Activated CD4-positive, alpha-beta memory T cell treated with anti-CD3 and anti-CD28 coated beads for 36 hours (primary cell): ENCODE data around the gene SPPL3. TPM values are rescaled to one million over a fixed set of nuclear protein-coding genes. Genes with fewer than 3 reads are reported as not detected.
"Not testable (repeated sequence)": the region's sequence is repeated elsewhere in the genome, so short reads cannot be mapped to it uniquely, and the experiment has no call there.

Experiments used
- CTCF ChIA-PET: fragments of 350-600 bp; sonication (Branson Sonifier 250); formaldehyde crosslinking; loops from one replicate; lab custom pipeline; 2021; ENCODE audit warnings: antibody characterized with exemption, inconsistent platforms; lab: Charles Lee
- POLR2A ChIA-PET: fragments of 350-600 bp; sonication (Branson Sonifier 250); formaldehyde crosslinking; loops from one replicate; lab custom pipeline; 2021; ENCODE audit warnings: antibody characterized with exemption; lab: Charles Lee
- DNase-seq: peaks from one replicate; pipeline ENCODE4 v3.0.0-alpha.2; 2020
- H3K27ac Mint-ChIP-seq: one replicate; pipeline ENCODE4 v1.8.0; 2021; ENCODE audit warnings: mixed read lengths
- H3K27me3 Mint-ChIP-seq: one replicate; pipeline ENCODE4 v1.8.0; 2021; ENCODE audit warnings: mixed read lengths
- H3K36me3 Mint-ChIP-seq: one replicate; pipeline ENCODE4 v1.8.0; 2021; ENCODE audit warnings: mixed read lengths
- H3K4me1 Mint-ChIP-seq: one replicate; pipeline ENCODE4 v1.8.0; 2021; ENCODE audit warnings: low read depth, mixed read lengths
- H3K4me3 Mint-ChIP-seq: one replicate; pipeline ENCODE4 v1.8.0; 2021; ENCODE audit warnings: mild to moderate bottlenecking, mixed read lengths
- H3K9me3 Mint-ChIP-seq: one replicate; pipeline ENCODE4 v1.8.0; 2021; ENCODE audit warnings: mixed read lengths
- intact Hi-C: fragments of 100-400 bp; cut with micrococcal nuclease; formaldehyde crosslinking; loops from one replicate; pipeline ENCODE4 v1.15.1; 2023
- total RNA-seq, 2 experiments: library from RNA; stranded (reverse); gene quantifications; one replicate each; pipeline ENCODE4 v1.2.3, GENCODE V29; 2021

Gene SPPL3
- total RNA-seq, 2 experiments from 2014 or later, result 24.3 to 26.7 TPM

- H3K27me3 Mint-ChIP-seq, result peaks cover 2% of the 10 kb centered on the region
- H3K27ac Mint-ChIP-seq, result no peak overlapping the region
- H3K36me3 Mint-ChIP-seq, result no peaks in the 10 kb centered on the region
- DNase-seq, result peak; percentile 15
- H3K4me3 Mint-ChIP-seq, result no peak overlapping the region
- ChIA-PET POLR2A (no interaction called here), CTCF (no interaction called here)
- intact Hi-C loops, result no loop called here
- H3K9me3 Mint-ChIP-seq, result peaks cover 20% of the 10 kb centered on the region
- H3K4me1 Mint-ChIP-seq, result no peaks in the 10 kb centered on the region
Measured at GRCh38 chr12:120916561-120916960, 12.4 kb upstream of the SPPL3 start.

DNA sequence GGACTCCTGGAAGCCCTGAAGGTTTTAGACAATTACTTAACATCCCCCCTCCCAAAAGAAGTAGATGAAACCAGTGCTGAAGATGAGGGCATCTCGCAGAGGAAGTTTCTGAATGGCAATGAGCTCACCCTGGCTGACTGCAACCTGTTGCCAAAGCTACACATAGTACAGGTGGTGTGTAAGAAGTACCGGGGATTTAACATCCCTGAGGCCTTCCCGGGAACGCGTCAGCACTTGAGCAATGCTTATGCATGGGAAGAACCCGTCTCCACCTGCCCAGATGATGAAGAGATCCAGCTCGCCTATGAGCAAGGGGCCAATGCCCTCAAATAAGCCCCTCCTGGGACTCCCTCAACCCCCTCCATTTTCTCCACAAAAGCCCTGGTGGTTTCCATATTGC, 10.6 kb upstream of the SPPL3 start:
- no peaks in the 10 kb centered on the region for H3K36me3 Mint-ChIP-seq
- H3K9me3 Mint-ChIP-seq, result peaks cover 20% of the 10 kb centered on the region
- ChIA-PET CTCF (no interaction called here), POLR2A (no interaction called here)
- no peak for DNase-seq
- no peak overlapping the region for H3K27ac Mint-ChIP-seq
- H3K4me3 Mint-ChIP-seq, result no peak overlapping the region
- H3K27me3 Mint-ChIP-seq, result peaks cover 2% of the 10 kb centered on the region
- H3K4me1 Mint-ChIP-seq, result peaks cover 2% of the 10 kb centered on the region
- intact Hi-C loops, result no loop called here

DNA sequence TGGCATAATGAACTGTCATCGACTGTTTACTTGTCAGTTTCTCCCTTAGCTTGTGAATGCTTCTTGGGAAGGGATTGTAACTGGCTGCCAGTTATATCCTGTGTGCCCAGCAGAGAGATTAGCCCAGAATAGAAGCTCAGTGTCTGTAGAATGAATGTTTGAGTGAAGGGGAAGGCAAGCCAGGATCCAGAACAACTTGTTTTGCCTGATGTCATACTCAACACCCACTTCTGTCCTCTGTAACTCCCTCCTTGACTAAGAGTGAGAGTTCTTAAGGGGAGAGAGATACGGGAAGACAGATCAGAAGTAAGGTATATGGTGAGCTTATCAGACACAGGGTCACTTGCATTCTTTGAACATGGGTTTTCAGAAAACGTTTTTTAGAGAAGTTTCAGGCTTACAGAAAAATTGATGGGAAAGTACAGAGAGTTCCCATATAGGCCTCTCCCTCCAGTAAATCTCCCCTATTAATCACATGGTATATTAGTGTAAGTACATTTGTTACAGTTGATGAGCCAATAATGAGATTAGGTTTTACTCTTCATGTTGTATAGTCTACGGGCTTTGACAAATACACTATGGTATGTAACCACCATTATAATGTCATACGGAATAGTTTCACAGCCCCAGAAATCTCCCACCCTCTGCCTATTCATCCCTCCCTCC, 5.6 kb upstream of the SPPL3 start:
- Mint-ChIP-seq H3K9me3 (no peaks in the 10 kb centered on the region), H3K27me3 (no peaks in the 10 kb centered on the region), H3K4me1 (peaks cover 7% of the 10 kb centered on the region), H3K27ac (no peak overlapping the region), H3K36me3 (no peaks in the 10 kb centered on the region), H3K4me3 (no peak overlapping the region)
- intact Hi-C loops, result no loop called here
- ChIA-PET CTCF (interaction anchor here (0.9 to 1.2 kb wide), 2 partner anchors 261 to 262 kb away, joined by 3 to 4 read pairs; no protein-coding TSS in a partner anchor), POLR2A (interaction anchor here (0.6 kb wide), 1 partner anchor 145 kb away, joined by 3 read pairs; no protein-coding TSS in a partner anchor)
- no peak for DNase-seq

GRCh38 chr12:120905856-120906384, 1.8 kb upstream of the SPPL3 start:
- no peaks in the 10 kb centered on the region for H3K9me3 Mint-ChIP-seq
- DNase-seq, result no peak
- no peak overlapping the region for H3K27ac Mint-ChIP-seq
- H3K27me3 Mint-ChIP-seq, result no peaks in the 10 kb centered on the region
- intact Hi-C loops, result no loop called here
- CTCF ChIA-PET, result interaction anchor here (0.6 to 1.6 kb wide), 2 partner anchors 65 to 187 kb away, joined by 3 to 5 read pairs; no protein-coding TSS in a partner anchor
- POLR2A ChIA-PET, result interaction anchor here (0.6 to 0.7 kb wide), 2 partner anchors 57 to 226 kb away, joined by 3 read pairs; no protein-coding TSS in a partner anchor
- H3K4me1 Mint-ChIP-seq, result peaks cover 29% of the 10 kb centered on the region
- no peak overlapping the region for H3K4me3 Mint-ChIP-seq
- peaks cover 2% of the 10 kb centered on the region for H3K36me3 Mint-ChIP-seq

DNA sequence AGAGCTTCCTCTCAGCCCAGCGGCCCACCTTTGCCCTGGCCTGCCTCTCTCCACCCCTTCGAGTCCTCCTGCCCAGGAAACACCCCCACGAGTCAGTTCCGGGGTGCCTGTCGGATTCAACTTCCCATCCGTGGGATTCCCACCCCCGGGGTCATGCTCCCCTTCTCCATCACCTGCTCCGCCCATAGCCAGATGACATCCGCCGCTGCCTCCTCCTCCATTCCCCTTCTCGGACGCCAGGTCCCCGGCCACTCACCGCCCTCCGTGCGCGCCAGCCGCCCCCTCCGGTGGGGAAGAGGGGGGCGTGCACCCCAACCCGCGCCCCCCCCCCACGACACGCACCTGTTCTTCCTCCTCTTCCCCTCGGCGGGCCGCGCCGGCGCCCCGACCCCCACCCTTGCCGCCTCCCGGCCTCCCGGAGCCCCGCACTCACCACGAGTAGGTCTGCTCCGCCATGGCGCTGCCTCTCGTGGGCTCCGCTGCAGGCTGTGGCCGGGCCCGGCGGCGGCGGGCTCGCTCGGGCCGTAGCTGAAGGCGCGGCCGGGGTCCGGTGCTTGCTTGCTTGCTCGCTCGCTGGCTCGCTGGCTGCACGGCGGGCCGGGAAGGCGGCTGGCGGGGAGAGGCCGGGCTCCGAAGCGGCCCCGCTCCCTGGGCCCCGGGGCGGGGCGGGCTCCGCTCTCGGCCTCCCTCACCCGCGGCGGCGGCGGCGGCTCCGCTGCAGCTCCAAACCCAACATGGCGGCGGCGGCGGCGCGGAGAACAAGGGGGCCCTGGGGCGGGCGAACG, 554 bp downstream of the SPPL3 start:
- POLR2A ChIA-PET, result interaction anchor here (0.6 to 1.7 kb wide), 4 partner anchors 10 to 120 kb away, joined by 3 to 4 read pairs (median 3); no protein-coding TSS in a partner anchor
- CTCF ChIA-PET, result interaction anchor here (0.6 to 1.5 kb wide), 4 partner anchors 9 to 226 kb away, joined by 3 read pairs; no protein-coding TSS in a partner anchor

DNA sequence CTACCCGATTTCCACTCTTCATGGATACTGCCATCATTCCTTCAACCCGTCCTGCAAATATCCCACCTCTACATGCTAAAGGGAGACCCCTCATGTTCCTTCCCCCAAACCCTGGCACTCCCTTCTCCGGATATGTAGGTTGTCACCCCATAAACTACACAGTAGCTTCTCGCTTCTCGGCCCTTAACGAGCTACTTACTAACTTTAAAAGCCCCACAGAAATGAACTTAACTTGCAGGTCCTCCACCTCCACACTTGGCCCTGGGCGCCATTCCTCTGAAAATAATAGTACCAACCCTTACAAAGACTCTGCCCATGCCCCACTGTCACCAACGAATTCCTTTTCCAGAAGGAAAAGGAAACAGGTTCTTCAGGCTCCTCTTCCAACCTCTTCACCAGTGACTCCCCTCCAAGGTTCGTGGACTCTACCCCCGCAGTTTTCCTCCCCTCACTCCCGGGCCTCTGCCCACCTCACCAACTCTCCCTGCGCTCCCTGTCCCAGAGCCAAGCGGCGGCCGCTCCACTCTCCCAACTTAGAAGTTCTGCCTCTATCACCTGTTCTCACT, 1.2 kb downstream of the SPPL3 start:
- intact Hi-C loops, result loop anchor here (5.0 kb wide), 1 partner anchor 216 kb away; the partner anchor contains the start of gene MLEC
- Mint-ChIP-seq H3K36me3 (peaks cover 6% of the 10 kb centered on the region), H3K4me3 (peak overlapping the region; percentile 99), H3K27ac (peak overlapping the region; percentile 87), H3K4me1 (peaks cover 37% of the 10 kb centered on the region), H3K27me3 (no peaks in the 10 kb centered on the region), H3K9me3 (no peaks in the 10 kb centered on the region)
- ChIA-PET POLR2A (interaction anchor here (0.9 kb wide), 1 partner anchor 69 kb away, joined by 3 read pairs; no protein-coding TSS in a partner anchor), CTCF (interaction anchor here (0.8 to 1.5 kb wide), 4 partner anchors 45 to 104 kb away, joined by 3 to 4 read pairs (median 4); no protein-coding TSS in a partner anchor)
- DNase-seq, result no peak

More for the DNA sequence above, 554 bp downstream of the SPPL3 start:
- Mint-ChIP-seq H3K36me3 (peaks cover 6% of the 10 kb centered on the region), H3K4me3 (peak overlapping the region; percentile 99), H3K27ac (peak overlapping the region; percentile 87), H3K9me3 (no peaks in the 10 kb centered on the region), H3K4me1 (peaks cover 33% of the 10 kb centered on the region), H3K27me3 (no peaks in the 10 kb centered on the region)
- DNase-seq, result peak; percentile 83
- intact Hi-C loops, result loop anchor here (5.0 kb wide), 1 partner anchor 216 kb away; the partner anchor contains the start of gene MLEC

GRCh38 chr12:120901818-120902217, 2.3 kb downstream of the SPPL3 start:
- intact Hi-C loops, result loop anchor here (5.0 kb wide), 1 partner anchor 215 kb away; the partner anchor contains the start of gene MLEC
- Mint-ChIP-seq H3K4me1 (peaks cover 42% of the 10 kb centered on the region), H3K9me3 (no peaks in the 10 kb centered on the region), H3K36me3 (peaks cover 6% of the 10 kb centered on the region), H3K4me3 (no peak overlapping the region), H3K27me3 (no peaks in the 10 kb centered on the region), H3K27ac (no peak overlapping the region)
- no peak for DNase-seq
- CTCF ChIA-PET, result no interaction called here
- POLR2A ChIA-PET, result no interaction called here

DNA sequence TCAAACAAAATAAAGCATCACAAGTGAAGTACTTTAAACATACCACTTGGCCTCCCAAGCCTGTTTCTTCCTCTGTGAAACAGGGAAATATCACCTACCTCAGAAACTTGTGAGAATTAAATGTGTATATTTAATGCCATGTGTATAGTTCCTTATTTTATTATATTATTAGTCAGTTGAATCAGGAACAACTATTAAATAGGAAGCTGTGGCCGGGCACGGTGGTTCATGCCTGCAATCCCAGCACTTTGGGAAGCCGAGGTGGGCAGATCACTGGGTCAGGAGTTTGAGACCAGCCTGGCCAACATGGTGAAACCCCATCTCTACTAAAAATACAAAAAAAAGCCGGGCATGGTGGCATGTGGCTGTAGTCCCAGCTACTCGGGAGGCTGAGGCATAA, 3.1 kb downstream of the SPPL3 start:
- H3K9me3 Mint-ChIP-seq, H3K27me3 Mint-ChIP-seq, CTCF ChIA-PET, H3K27ac Mint-ChIP-seq, H3K4me3 Mint-ChIP-seq, DNase-seq, POLR2A ChIA-PET, H3K36me3 Mint-ChIP-seq: not testable (repeated sequence)
- intact Hi-C loops, result loop anchor here (5.0 kb wide), 1 partner anchor 214 kb away; the partner anchor contains the start of gene MLEC
- H3K4me1 Mint-ChIP-seq, result peaks cover 47% of the 10 kb centered on the region

- Mint-ChIP-seq H3K9me3 (no peaks in the 10 kb centered on the region), H3K4me1 (peaks cover 48% of the 10 kb centered on the region), H3K36me3 (peaks cover 6% of the 10 kb centered on the region), H3K27ac (no peak overlapping the region), H3K27me3 (no peaks in the 10 kb centered on the region), H3K4me3 (no peak overlapping the region)
- POLR2A ChIA-PET, result no interaction called here
- CTCF ChIA-PET, result interaction anchor here (1.0 kb wide), 1 partner anchor 13 kb away, joined by 4 read pairs; no protein-coding TSS in a partner anchor
- intact Hi-C loops, result no loop called here
- DNase-seq, result no peak
Measured at GRCh38 chr12:120895532-120895931, 8.6 kb downstream of the SPPL3 start.

- H3K4me1 Mint-ChIP-seq, result peaks cover 47% of the 10 kb centered on the region
- H3K36me3 Mint-ChIP-seq, result peaks cover 2% of the 10 kb centered on the region
- H3K4me3 Mint-ChIP-seq, result no peak overlapping the region
- no peaks in the 10 kb centered on the region for H3K9me3 Mint-ChIP-seq
- H3K27me3 Mint-ChIP-seq, result no peaks in the 10 kb centered on the region
- DNase-seq, result no peak
- CTCF ChIA-PET, result no interaction called here
- no peak overlapping the region for H3K27ac Mint-ChIP-seq
- POLR2A ChIA-PET, result no interaction called here
- intact Hi-C loops, result no loop called here
Measured at GRCh38 chr12:120892265-120892664, 11.9 kb downstream of the SPPL3 start.

DNA sequence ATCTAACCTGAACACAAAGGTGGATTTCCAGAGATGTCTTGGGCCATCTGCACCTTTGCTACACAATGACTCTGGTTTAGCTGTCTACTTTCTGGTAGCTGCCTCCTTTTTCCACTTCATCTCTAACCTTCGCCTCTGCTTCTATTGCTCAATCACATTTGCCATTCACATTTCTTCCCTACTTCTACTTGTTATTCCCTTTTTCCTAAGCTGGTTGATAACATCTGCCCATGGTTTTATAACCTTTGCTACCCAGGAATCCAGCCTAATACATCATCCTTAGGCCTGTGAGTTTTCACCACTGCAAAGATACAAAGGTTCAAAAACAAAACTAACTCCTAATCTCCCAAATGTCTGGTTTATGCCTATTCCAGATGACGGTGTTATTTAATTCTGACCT, 13.2 kb downstream of the SPPL3 start:
- intact Hi-C loops, result no loop called here
- Mint-ChIP-seq H3K36me3 (peaks cover 2% of the 10 kb centered on the region), H3K27ac (no peak overlapping the region), H3K4me3 (no peak overlapping the region), H3K27me3 (no peaks in the 10 kb centered on the region), H3K9me3 (no peaks in the 10 kb centered on the region), H3K4me1 (peaks cover 48% of the 10 kb centered on the region)
- CTCF ChIA-PET, result interaction anchor here (0.8 kb wide), 1 partner anchor 21 kb away, joined by 4 read pairs; no protein-coding TSS in a partner anchor
- no peak for DNase-seq
- POLR2A ChIA-PET, result no interaction called here
